ENCODE results near the gene FBXO46.
"Not testable (repeated sequence)": the region's sequence is repeated elsewhere in the genome, so short reads cannot be mapped to it uniquely, and the experiment has no call there.

The FBXO46 gene

DNA sequence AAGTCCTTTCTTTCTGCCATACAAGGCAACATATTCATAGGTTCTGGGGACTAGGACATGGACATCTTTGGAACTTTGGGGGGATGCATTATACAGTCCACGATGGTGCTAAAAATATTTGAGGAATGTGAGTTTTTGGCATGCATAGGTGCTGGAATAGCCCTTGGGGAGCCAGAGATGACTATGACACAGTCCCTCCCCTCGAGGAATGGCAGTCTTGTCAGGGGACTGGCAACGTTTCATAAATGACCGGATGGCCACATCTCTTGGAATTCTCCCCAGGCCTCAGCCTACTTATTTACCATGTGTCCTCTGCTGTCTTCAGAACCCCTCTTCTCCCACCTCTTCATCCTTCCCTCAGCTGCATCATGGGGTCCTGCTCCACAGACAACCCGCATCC is 16.2 kb upstream of the FBXO46 start:
- DNase-seq (ENCODE audit: insufficient read length) (no peak), FAIRE-seq (no peak)
- TF ChIP-seq TAF1 (IDR thresholded peaks at IDR 0.05; ENCODE audit: borderline replicate concordance, low read depth, low read length) (no peak), POLR2AphosphoS5 (IDR thresholded peaks at IDR 0.05; ENCODE audit: low read depth, low read length) (no peak), POLR2A (IDR thresholded peaks at IDR 0.05; ENCODE audit: low read depth, low read length) (no peak)

DNA sequence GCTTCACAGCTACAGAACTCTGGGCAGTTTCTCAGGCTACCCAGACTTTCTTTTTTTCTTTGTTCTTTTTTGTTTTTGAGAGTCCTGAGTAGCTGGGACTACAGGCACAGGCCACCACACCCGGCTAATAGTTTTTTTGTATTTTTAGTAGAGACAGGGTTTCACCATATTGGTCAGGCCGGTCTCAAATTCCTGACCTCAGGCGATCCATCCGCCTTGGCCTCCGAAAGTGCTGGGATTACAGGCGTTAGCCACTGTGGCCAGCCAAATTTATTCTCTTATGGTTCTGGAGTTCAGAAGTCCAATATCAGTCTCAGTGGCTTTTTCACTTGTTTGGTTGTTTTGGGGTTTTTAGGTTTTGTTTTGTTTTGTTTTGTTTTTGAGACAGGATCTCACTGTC is 14.9 kb upstream of the FBXO46 start:
- DNase-seq (ENCODE audit: insufficient read length) (no peak), FAIRE-seq (no peak)
- TF ChIP-seq TAF1 (IDR thresholded peaks at IDR 0.05; ENCODE audit: borderline replicate concordance, low read depth, low read length) (no peak), POLR2AphosphoS5 (IDR thresholded peaks at IDR 0.05; ENCODE audit: low read depth, low read length) (no peak), POLR2A (IDR thresholded peaks at IDR 0.05; ENCODE audit: low read depth, low read length) (no peak)

DNA sequence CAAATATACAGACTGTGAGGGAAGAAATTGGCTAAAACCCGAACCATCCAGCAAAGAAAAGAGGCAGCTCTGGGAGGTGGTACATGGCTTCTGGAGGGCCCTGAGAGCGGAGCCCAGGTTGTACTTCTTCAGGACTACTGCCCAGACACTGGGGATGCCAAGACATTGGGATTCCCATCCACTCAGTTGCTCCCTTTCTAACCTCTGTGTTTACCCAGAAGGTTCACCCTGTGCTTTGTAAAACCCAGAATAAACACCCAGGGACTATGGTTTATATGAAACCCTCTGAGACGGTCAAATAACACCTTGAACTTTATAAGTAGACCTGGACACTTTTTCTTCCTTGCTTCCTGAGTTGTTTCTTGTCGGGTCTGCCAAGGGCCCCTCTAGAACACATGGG is 12.3 kb upstream of the FBXO46 start:
- FAIRE-seq (no peak), DNase-seq (ENCODE audit: insufficient read length) (no peak)
- TF ChIP-seq POLR2AphosphoS5 (IDR thresholded peaks at IDR 0.05; ENCODE audit: low read depth, low read length) (no peak), TAF1 (IDR thresholded peaks at IDR 0.05; ENCODE audit: borderline replicate concordance, low read depth, low read length) (no peak), POLR2A (IDR thresholded peaks at IDR 0.05; ENCODE audit: low read depth, low read length) (no peak)

DNA sequence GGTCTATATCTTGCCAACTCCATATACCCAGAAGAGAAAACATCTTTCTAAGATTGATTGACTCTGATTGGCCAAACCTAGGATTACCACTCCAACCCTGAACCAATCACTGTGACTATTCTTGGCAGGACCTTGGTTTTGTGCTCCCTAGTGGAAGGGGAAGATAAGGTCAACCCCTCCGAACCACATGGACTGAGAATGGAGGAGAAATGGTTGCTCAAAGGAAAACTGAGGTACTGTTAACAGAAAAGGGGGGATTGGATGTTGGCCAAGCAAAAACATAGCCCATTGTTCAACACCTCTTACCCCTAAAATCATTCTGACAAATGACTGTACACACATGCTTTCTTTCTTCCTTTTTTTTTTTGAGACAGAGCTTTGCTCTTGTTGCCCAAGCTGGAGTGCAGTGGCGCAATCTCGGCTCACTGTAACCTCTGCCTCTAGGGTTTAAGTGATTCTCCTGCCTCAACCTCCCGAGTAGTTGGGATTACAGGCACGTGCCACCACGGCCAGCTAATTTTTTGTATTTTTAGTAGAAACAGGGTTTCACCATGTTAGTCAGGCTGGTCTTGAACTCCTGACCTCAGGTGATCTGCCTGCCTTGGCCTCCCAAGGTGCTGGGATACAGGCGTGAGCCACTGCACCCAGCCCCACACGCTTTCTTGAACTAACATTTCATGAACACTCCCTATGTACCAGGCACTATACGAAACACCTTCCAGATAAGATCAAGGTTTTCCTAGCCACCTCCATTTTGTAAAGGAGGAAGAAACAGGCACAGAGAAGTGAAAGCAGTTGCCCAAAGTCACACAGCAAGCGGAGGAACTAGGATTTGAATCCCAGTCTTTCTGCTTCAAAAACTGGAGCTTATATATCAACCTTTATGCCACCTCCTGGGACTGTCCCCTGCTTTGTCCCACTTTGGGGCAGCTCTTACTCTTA is 9.1 kb upstream of the FBXO46 start:
- DNase-seq (ENCODE audit: insufficient read length) (no peak), FAIRE-seq (no peak)
- no peak for TF ChIP-seq POLR2A (IDR thresholded peaks at IDR 0.05; ENCODE audit: low read depth, low read length)
- TF ChIP-seq POLR2AphosphoS5 (IDR thresholded peaks at IDR 0.05; ENCODE audit: low read depth, low read length), result no peak
- no peak for TF ChIP-seq TAF1 (IDR thresholded peaks at IDR 0.05; ENCODE audit: borderline replicate concordance, low read depth, low read length)

DNA sequence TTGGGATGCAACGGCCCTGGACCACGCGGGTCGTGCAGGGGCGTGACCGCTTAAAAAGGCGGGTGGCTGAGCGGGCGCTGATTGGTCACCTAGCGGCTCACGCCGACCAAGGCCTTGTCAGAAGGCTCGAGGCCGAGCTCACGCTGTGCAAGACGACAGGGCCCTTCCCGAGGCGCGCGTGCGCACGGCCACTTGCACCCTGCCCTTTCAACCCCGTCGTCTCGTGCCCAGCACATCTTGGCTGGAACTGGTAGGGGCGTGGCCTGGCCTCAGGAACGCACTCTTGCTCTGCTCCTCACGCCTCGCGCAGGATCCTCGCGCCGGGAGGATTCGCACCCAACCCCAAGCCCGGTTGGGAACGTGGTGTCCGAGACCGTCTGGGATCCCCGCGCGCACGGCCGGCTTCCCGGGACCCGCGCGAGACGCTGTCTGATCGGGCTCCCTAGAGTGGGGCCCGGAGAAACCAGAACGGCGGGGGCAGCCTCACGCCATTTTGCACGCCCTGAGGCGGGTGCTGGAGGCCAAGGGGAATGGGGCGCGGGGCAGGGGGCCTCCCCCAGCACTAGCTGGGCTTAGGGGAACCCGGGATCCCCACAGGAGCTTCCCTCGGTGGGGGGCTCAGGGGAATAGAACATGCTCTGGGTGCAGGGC is 2.6 kb upstream of the FBXO46 start, which contains the start of gene MEIOSIN:
Gene MEIOSIN (plus strand): TSS at position 280 of the 651 bp plus-strand sequence. CDS start 1,938 bp downstream, outside the sequence.
- no peak for FAIRE-seq
- TF ChIP-seq POLR2AphosphoS5 (IDR thresholded peaks at IDR 0.05; ENCODE audit: low read depth, low read length) (no peak), POLR2A (IDR thresholded peaks at IDR 0.05; ENCODE audit: low read depth, low read length) (no peak), TAF1 (IDR thresholded peaks at IDR 0.05; ENCODE audit: borderline replicate concordance, low read depth, low read length) (no peak)

DNA sequence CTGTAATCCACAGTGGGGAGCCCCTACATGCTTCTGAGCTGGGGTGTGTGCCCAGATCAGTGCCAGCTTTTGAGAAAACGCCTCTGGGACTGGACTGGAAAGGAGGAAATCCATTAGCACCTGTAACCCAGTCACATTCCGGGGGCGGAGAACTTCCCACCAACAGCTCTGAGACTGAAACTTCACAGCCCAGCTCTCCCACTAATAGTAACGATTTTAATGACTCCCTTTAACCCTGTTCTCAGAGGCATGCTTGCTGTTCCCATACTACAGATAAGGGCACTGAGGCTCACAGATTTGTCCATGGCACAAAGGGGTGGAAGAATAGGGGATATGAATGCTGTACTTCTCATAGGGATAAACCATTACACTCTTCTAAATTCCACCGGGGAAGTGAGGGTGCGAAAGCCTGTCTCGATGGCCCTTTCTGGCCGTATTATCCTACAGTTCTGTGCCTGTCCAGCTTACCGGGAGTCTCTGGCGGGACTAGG is 851 bp downstream of the FBXO46 start:
- FAIRE-seq (peak; percentile 84), DNase-seq (ENCODE audit: insufficient read length) (no peak)
- TF ChIP-seq TAF1 (IDR thresholded peaks at IDR 0.05; ENCODE audit: borderline replicate concordance, low read depth, low read length), result no peak
- no peak for TF ChIP-seq POLR2A (IDR thresholded peaks at IDR 0.05; ENCODE audit: low read depth, low read length)
- TF ChIP-seq POLR2AphosphoS5 (IDR thresholded peaks at IDR 0.05; ENCODE audit: low read depth, low read length), result no peak

More for the DNA sequence above, 2.6 kb upstream of the FBXO46 start, which contains the start of gene MEIOSIN:
- no peak for DNase-seq (ENCODE audit: insufficient read length)

DNA sequence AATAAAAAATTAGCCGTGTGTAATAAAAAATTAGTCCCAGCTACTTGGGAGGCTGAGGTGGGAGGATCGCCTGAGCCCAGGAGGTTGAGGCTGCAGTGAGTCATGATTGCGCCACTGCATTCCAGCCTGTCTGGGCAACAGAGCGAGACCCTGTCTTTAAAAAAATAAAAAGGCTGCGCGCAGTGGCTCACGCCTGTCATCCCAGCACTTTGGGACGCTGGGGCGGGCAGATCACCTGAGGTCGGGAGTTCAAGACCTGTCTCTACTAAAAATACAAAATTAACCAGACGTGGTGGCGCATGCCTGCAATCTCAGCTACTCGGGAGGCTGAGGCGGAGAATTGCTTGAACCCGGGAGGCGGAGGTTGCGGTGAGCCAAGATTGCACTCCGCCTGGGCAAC is 2.0 kb downstream of the FBXO46 start:
- not testable (repeated sequence) for DNase-seq (ENCODE audit: insufficient read length); FAIRE-seq

DNA sequence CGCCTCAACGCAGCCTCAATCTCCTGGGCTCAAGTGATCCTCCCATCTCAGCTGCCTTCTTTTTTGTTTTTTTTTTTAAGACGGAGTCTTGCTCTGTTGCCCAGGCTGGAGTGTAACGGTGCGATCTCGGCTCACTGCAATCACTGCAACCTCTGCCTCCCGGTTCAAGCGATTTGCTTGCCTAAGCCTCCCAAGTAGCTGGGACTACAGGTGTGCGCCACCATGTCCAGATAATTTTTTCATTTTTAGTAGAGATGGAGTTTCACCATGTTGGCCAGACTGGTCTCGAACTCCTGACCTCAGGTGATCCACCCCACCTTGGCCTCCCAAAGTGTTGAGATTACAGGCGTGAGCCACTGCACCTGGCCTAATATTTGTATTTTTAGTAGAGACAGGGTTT is 10.6 kb downstream of the FBXO46 start:
- DNase-seq (ENCODE audit: insufficient read length); FAIRE-seq: not testable (repeated sequence)

DNA sequence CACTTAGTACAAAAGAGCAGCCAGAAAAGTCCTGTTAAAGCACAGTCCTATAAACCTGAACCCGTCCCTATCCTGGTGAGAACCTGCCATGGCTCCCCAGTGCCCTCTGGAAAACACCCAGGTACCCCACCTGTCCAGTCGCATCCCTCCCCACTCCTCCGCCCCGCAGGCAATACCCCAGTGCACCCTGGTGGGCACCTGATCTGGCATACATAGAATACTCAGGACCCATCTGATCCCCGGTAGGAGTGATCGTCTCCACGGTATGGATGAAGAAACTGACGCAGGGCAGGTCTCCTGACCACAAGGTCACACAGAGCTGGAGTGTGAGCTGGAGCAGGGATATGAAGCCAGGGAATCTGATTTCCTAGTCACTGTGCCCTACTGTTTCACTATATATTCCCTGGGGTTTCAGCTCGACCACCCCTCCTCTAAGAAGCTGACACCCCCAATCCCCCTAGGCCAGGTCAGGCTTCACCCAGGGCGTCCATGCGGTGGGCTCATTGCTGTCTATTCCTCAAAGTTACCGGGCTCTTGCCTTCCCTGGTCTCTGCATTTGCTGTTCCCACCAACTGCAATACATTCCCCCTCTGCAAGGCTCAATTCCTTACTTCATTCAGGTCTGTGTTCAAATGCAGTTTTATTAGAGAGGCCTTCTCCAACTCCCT is 12.6 kb downstream of the FBXO46 start:
- DNase-seq (ENCODE audit: insufficient read length), result no peak
- TF ChIP-seq TAF1 (IDR thresholded peaks at IDR 0.05; ENCODE audit: borderline replicate concordance, low read depth, low read length), result no peak
- peak; percentile 62 for TF ChIP-seq POLR2A (IDR thresholded peaks at IDR 0.05; ENCODE audit: low read depth, low read length)
- TF ChIP-seq POLR2AphosphoS5 (IDR thresholded peaks at IDR 0.05; ENCODE audit: low read depth, low read length), result no peak
- FAIRE-seq, result peak; percentile 51

DNA sequence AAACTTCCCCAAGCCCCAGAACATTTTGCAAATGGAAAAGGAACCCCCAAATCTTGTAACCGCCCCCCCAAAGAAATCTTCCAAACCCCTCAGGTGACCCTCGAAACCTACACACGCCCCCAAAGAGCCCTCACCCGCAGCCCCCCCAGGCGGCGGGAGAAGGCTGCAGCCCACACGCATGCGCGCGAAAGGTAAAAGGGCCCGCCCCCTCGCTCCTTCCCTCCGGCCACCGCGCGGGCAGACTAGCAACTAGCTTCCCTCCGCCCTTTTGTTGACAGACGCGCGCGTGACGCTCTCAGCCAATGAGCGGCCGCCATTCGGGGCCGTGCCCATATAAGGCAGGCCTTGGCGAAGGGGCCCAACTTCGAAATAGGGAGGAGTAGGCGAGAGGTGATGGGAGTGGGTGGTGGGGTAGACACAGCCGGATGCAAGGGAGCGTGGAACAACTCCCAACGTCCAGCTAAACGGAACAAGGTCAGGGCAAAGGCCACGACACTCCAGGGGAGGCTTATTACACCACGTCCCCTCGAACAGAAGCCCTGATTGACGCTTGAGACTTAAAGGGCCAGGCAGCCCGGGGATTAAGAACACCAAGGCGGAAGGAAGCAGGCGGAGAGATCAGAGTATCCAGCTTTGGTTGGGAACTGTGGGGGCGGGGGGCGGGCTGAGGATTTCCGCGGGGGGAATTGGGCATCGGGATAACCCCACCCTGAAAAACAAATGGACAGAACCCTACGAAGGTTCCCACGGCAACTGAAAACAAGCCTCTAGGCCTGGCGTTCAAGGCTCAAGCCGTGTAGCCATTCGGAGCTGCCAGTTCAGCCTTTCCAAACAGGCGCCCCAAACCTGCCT is 13.3 kb downstream of the FBXO46 start:
- TF ChIP-seq POLR2A (IDR thresholded peaks at IDR 0.05; ENCODE audit: low read depth, low read length) (peak; percentile 59; the same call in 1 of the 2 replicates), POLR2AphosphoS5 (IDR thresholded peaks at IDR 0.05; ENCODE audit: low read depth, low read length) (peak; percentile 72), TAF1 (IDR thresholded peaks at IDR 0.05; ENCODE audit: borderline replicate concordance, low read depth, low read length) (no peak; the same call in 1 of the 2 replicates)
- FAIRE-seq (peak; percentile 99), DNase-seq (ENCODE audit: insufficient read length) (peak; percentile 98)
